Fibroblast of skin of right quadriceps (primary cell): ENCODE results near the gene RBM17.
A peak's percentile ranks its signal among the peaks of the same experiment; 100 is the strongest.
"Not testable (repeated sequence)": the region's sequence is repeated elsewhere in the genome, so short reads cannot be mapped to it uniquely, and the experiment has no call there.

Experiments used
- DNase-seq: peaks from one replicate; pipeline ENCODE4 v3.0.0-alpha.2; 2013

The RBM17 gene

DNA sequence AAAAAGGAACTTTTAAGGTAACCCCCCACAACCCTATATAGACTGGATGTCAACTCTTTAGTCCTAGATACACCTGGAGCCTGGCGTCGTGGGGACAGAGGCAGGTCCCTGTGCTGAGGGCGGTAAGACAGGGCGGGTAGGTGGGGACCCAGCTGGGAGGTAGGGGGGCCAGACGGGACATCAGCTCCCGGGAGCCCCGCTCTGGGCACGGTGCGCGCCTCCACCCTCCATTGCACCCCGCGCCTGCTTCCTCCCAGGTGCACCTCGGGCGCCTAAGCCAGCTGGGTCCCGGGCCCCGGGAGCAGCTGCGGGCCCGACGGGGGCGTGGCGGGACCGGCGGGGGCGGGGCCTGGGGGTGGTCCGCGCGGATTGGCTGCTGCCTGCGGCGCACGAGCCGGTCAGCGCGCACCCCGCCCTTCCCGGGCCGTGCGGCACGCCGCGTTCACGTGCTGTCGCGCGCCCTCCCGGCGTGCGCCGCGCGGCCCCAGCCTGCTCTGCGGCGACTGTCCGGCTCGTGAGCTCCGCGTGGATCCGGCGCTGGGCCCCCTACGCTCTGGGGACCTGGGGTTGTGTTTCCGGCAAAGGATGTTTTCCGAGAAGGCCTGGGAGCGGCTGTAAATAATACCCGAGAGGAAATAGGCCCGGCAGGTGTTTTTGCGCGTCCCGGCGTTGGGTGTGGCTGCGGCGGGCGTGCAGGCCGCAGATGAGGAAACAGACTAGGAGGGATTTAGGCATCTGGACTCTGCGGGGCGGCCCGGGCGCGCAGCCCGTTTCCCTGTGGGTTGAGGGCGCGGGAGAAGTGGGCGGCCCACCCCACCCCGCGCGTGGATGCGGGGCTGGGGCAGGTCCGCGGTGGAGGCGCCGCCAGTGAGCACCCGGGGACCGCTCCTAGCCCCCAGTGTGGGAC, 74.8 kb downstream of the RBM17 start:
- DNase-seq = peak; percentile 85

DNA sequence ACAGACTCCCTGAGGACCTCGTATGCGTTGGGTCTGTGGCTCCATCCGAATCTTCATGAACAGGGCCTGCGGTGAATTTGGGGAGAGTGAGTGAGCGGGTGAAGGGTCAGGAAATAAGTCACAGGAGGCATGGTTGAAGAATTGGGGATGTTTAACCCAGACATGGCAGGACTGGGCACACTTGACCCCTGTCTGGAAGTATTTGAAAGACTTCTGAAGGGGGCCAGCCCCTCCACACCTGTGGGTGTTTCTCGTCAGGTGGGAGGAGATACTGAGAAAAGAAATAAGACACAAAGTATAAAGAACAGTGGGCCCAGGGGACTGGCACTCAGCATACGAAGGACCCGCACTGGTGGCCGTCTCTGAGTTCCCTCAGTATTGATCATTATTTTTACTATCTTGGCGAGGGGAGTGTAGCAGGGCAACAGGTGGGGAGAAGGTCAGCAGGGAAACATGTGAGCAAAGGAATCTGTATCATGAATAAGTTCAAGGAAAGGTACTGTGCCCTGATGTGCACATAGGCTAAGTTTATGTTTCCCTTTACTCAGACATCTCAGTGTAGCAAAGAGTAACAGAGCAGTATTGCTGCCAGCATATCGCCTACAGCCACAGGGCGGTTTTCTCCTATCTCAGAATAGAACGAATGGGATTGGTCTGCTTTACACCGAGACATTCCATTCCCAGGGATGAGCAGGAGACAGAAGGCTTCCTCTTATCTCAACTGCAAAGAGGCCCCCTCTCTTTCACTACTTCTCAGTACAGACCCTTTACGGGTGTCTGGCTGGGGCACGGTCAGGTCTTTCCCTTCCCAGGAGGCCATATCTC, 75.6 kb downstream of the RBM17 start:
- DNase-seq = no peak

- no peak for DNase-seq
These were observed 76.4 kb downstream of the RBM17 start for GRCh38 chr10:6165221-6165725.

DNA sequence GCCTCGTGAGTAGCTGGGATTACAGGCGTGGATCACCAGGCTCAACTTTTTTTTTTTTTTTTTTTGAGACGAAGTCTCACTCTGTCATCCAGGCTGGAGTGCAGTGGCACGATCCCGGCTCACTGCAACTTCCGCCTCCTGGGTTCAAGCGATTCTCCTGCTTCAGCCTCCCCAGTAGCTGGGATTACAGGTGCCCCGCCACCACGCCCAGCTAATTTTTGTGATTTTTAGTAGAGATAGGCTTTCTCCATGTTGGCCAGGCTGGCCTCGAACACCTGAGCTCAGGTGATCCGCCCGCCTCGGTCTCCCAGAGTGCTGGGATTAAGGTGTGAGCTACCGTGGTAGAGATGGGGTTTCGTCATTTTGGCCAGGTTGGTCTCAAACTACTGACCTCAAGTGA, 77.1 kb downstream of the RBM17 start:
- not testable (repeated sequence) for DNase-seq
